MCF 10A (cell line): ENCODE results near the gene QSOX2. TPM values are rescaled to one million over a fixed set of nuclear protein-coding genes. Genes with fewer than 3 reads are reported as not detected.
A peak's percentile ranks its signal among the peaks of the same experiment; 100 is the strongest.

Source experiments
- BruUV-seq: library from RNA; stranded (reverse); fragments of 400-500 nt; replicated peaks from 2 replicates; lab custom pipeline; 2021; lab: Mats Ljungman, UMichigan
- CTCF ChIA-PET: fragments of 300-600 bp; sonication (Branson Sonifier 250); formaldehyde crosslinking; extraction: SDS; loops from one replicate; lab custom pipeline; 2021; ENCODE audit warnings: antibody characterized with exemption, inconsistent platforms; lab: Yijun Ruan, JAX
- POLR2A ChIA-PET: fragments of 300-600, 350-650 bp; sonication (Branson Sonifier 250); formaldehyde crosslinking; extraction: SDS; loops from one replicate; lab custom pipeline; 2020; ENCODE audit warnings: antibody characterized with exemption, inconsistent platforms; lab: Yijun Ruan, JAX
- DNase-seq: peaks from one replicate; pipeline ENCODE4 v3.0.0-alpha.2; 2018; ENCODE audit not compliant: unreplicated experiment
- H3K27ac Mint-ChIP-seq: one replicate; pipeline ENCODE4 v1.8.0; 2022; ENCODE audit warnings: mild to moderate bottlenecking, low read depth, mixed read lengths; ENCODE audit not compliant: unreplicated experiment
- H3K27me3 Mint-ChIP-seq: one replicate; pipeline ENCODE4 v1.8.0; 2022; ENCODE audit warnings: mixed read lengths; ENCODE audit not compliant: insufficient read depth, unreplicated experiment
- H3K36me3 Mint-ChIP-seq: one replicate; pipeline ENCODE4 v1.8.0; 2022; ENCODE audit warnings: mild to moderate bottlenecking, moderate library complexity, mixed read lengths; ENCODE audit not compliant: insufficient read depth, unreplicated experiment
- H3K4me1 Mint-ChIP-seq: one replicate; pipeline ENCODE4 v1.8.0; 2022; ENCODE audit warnings: mixed read lengths; ENCODE audit not compliant: insufficient read depth, unreplicated experiment
- H3K4me3 Mint-ChIP-seq: one replicate; pipeline ENCODE4 v1.8.0; 2022; ENCODE audit warnings: mild to moderate bottlenecking, moderate library complexity, mixed read lengths; ENCODE audit not compliant: unreplicated experiment
- H3K9me3 Mint-ChIP-seq: one replicate; pipeline ENCODE4 v1.8.0; 2022; ENCODE audit warnings: mixed read lengths; ENCODE audit not compliant: unreplicated experiment
- CTCF ChIP-seq: fragments of 200-600 bp; IDR thresholded peaks from one replicate; pipeline ENCODE4 v1.8.0; 2022; ENCODE audit warnings: antibody characterized with exemption, mild to moderate bottlenecking; ENCODE audit not compliant: unreplicated experiment
- intact Hi-C: fragments of 100-400 bp; cut with micrococcal nuclease; formaldehyde crosslinking; loops from 2 replicates; pipeline ENCODE4 v1.14.1; 2022
- total RNA-seq: library from RNA; stranded (reverse); gene quantifications from 2 replicates; pipeline ENCODE4 v1.2.3, GENCODE V29; 2022

QSOX2 gene
- total RNA-seq, 1 experiment from 2014 or later = 27.7 TPM

GRCh38 chr9:136246849-136247550, 1.4 kb upstream of the QSOX2 start:
- BruUV-seq = no TSS peak
- Mint-ChIP-seq H3K27me3 (no peaks in the 10 kb centered on the region), H3K4me3 (no peak overlapping the region), H3K27ac (no peak overlapping the region), H3K4me1 (peaks cover 22% of the 10 kb centered on the region), H3K9me3 (no peaks in the 10 kb centered on the region), H3K36me3 (peaks cover 7% of the 10 kb centered on the region)
- DNase-seq = no peak
- POLR2A ChIA-PET = no interaction called here
- CTCF ChIA-PET = interaction anchor here (0.6 to 0.7 kb wide), 2 partner anchors 22 to 287 kb away, joined by 3 to 4 read pairs; no protein-coding TSS in a partner anchor
- TF ChIP-seq CTCF = no peak
- intact Hi-C loops = no loop called here

GRCh38 chr9:136244969-136245218, 718 bp downstream of the QSOX2 start:
- ChIA-PET CTCF (interaction anchor here (0.5 to 0.6 kb wide), 3 partner anchors 17 to 156 kb away, joined by 3 to 5 read pairs (median 5); no protein-coding TSS in a partner anchor), POLR2A (interaction anchor here (0.7 to 0.8 kb wide), 4 partner anchors 17 to 312 kb away, joined by 3 to 5 read pairs (median 4); no protein-coding TSS in a partner anchor)
- intact Hi-C loops = loop anchor here (1.0 kb wide), 1 partner anchor 17 kb away; no protein-coding TSS in a partner anchor
- peaks cover 7% of the 10 kb centered on the region for H3K36me3 Mint-ChIP-seq
- peak overlapping the region; percentile 86 for H3K27ac Mint-ChIP-seq
- no peak for DNase-seq
- H3K27me3 Mint-ChIP-seq = no peaks in the 10 kb centered on the region
- H3K4me1 Mint-ChIP-seq = peaks cover 22% of the 10 kb centered on the region
- no peaks in the 10 kb centered on the region for H3K9me3 Mint-ChIP-seq
- no TSS peak for BruUV-seq
- H3K4me3 Mint-ChIP-seq = peak overlapping the region; percentile 93
- no peak for TF ChIP-seq CTCF

- H3K4me3 Mint-ChIP-seq = peak overlapping the region; percentile 93
- ChIA-PET CTCF (interaction anchor here (0.6 kb wide), 1 partner anchor 157 kb away, joined by 5 read pairs; no protein-coding TSS in a partner anchor), POLR2A (interaction anchor here (0.6 to 0.8 kb wide), 4 partner anchors 17 to 1841 kb away, joined by 3 to 5 read pairs (median 4); no protein-coding TSS in a partner anchor)
- peaks cover 22% of the 10 kb centered on the region for H3K4me1 Mint-ChIP-seq
- BruUV-seq = no TSS peak
- H3K27me3 Mint-ChIP-seq = no peaks in the 10 kb centered on the region
- intact Hi-C loops = loop anchor here (1.0 kb wide), 1 partner anchor 16 kb away; no protein-coding TSS in a partner anchor
- DNase-seq = no peak
- TF ChIP-seq CTCF = no peak
- no peaks in the 10 kb centered on the region for H3K9me3 Mint-ChIP-seq
- H3K27ac Mint-ChIP-seq = peak overlapping the region; percentile 86
- peaks cover 7% of the 10 kb centered on the region for H3K36me3 Mint-ChIP-seq
Measured at GRCh38 chr9:136244122-136244968, 1.3 kb downstream of the QSOX2 start.
